Type B pancreatic cell (in vitro differentiated cells): ENCODE results near the gene SLC8A3. TPM values are rescaled to one million over a fixed set of nuclear protein-coding genes. Genes with fewer than 3 reads are reported as not detected.

ENCODE experiments used
- DNase-seq: peaks from one replicate; pipeline ENCODE4 v3.0.0; 2021; ENCODE audit warnings: mixed read lengths; ENCODE audit not compliant: unreplicated experiment; ENCODE audit errors: extremely low spot score
- H3K27ac Mint-ChIP-seq: 2 replicates; pipeline ENCODE4 v1.8.0; 2021; ENCODE audit warnings: mild to moderate bottlenecking, mixed read lengths
- H3K27me3 Mint-ChIP-seq: 2 replicates; pipeline ENCODE4 v1.8.0; 2021; ENCODE audit warnings: mixed read lengths
- H3K36me3 Mint-ChIP-seq: 2 replicates; pipeline ENCODE4 v1.8.0; 2021; ENCODE audit warnings: mixed read lengths
- H3K4me1 Mint-ChIP-seq: one replicate; pipeline ENCODE4 v1.8.0; 2021; ENCODE audit warnings: mixed read lengths; ENCODE audit not compliant: unreplicated experiment
- H3K4me3 Mint-ChIP-seq: 2 replicates; pipeline ENCODE4 v1.8.0; 2021; ENCODE audit warnings: mild to moderate bottlenecking, mixed read lengths
- H3K9me3 Mint-ChIP-seq: 2 replicates; pipeline ENCODE4 v1.8.0; 2021; ENCODE audit warnings: mixed read lengths
- CTCF ChIP-seq: fragments of 200-600 bp; sonication (generic); conservative IDR thresholded peaks from 2 replicates; pipeline ENCODE4 v1.5.0; 2021; ENCODE audit warnings: antibody characterized with exemption, mild to moderate bottlenecking
- total RNA-seq: library from RNA; stranded (reverse); gene quantifications from 2 replicates; pipeline ENCODE4 v1.2.1, GENCODE V29; 2021; ENCODE audit warnings: low replicate concordance

Gene SLC8A3
- total RNA-seq, 1 donor from 2014 or later: 7.8 TPM

- Mint-ChIP-seq H3K4me1 (peaks cover 14% of the 10 kb centered on the region), H3K4me3 (no peak overlapping the region), H3K36me3 (no peaks in the 10 kb centered on the region), H3K27me3 (peaks cover 46% of the 10 kb centered on the region), H3K9me3 (no peaks in the 10 kb centered on the region), H3K27ac (no peak overlapping the region)
- no peak for DNase-seq
- TF ChIP-seq CTCF: no peak
These were observed 55.3 kb downstream of the SLC8A3 start for GRCh38 chr14:70133461-70133860.

DNA sequence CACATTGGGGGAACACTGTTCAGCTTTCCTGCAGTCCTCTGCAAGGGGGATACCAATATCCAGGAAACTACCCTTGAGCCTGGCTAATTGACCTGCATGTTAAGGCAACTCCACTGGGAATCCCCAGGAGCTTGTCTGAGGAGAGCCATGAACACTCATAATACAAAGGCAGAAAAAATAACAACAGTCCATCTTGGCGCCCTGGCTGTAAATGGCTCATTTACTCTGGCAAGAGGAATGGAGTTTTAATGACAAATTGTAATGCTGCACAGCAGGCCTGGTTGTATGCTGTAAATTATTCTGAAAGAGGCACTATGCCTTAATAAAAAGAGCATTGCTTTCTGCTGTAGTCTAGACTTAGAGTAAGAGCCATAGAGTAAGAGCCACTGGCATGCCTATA lies 58.3 kb downstream of the SLC8A3 start:
- H3K27me3 Mint-ChIP-seq: peaks cover 42% of the 10 kb centered on the region
- no peak for TF ChIP-seq CTCF
- no peaks in the 10 kb centered on the region for H3K36me3 Mint-ChIP-seq
- DNase-seq: no peak
- no peak overlapping the region for H3K27ac Mint-ChIP-seq
- H3K4me1 Mint-ChIP-seq: peaks cover 14% of the 10 kb centered on the region
- no peaks in the 10 kb centered on the region for H3K9me3 Mint-ChIP-seq
- no peak overlapping the region for H3K4me3 Mint-ChIP-seq

GRCh38 chr14:70127186-70127585 lies 61.6 kb downstream of the SLC8A3 start:
- H3K27ac Mint-ChIP-seq: no peak overlapping the region
- DNase-seq: no peak
- H3K4me3 Mint-ChIP-seq: no peak overlapping the region
- no peaks in the 10 kb centered on the region for H3K36me3 Mint-ChIP-seq
- peaks cover 14% of the 10 kb centered on the region for H3K4me1 Mint-ChIP-seq
- peaks cover 21% of the 10 kb centered on the region for H3K27me3 Mint-ChIP-seq
- H3K9me3 Mint-ChIP-seq: no peaks in the 10 kb centered on the region
- TF ChIP-seq CTCF: no peak

DNA sequence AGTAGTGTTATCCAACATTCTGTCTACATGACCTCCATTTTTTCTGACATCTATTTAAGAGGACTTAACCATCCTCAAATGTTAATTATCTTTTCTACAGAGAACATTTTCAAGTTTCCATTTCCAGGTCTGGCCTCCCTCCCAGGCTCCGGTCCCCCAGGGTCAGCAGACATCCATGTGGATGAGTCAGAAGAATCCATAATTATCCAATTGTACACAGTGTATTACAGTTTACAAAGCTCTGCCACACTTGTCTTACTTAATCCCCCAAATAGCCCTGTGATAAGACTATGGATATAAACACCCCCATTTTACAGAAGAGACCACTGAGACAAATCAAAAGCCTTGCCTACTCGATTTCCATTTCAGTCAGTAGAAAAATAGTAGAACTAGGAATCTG lies 65.0 kb downstream of the SLC8A3 start:
- no peak for TF ChIP-seq CTCF
- H3K36me3 Mint-ChIP-seq: no peaks in the 10 kb centered on the region
- H3K4me1 Mint-ChIP-seq: no peaks in the 10 kb centered on the region
- DNase-seq: no peak
- peaks cover 8% of the 10 kb centered on the region for H3K27me3 Mint-ChIP-seq
- H3K4me3 Mint-ChIP-seq: no peak overlapping the region
- no peak overlapping the region for H3K27ac Mint-ChIP-seq
- H3K9me3 Mint-ChIP-seq: no peaks in the 10 kb centered on the region

- no peaks in the 10 kb centered on the region for H3K9me3 Mint-ChIP-seq
- no peak overlapping the region for H3K4me3 Mint-ChIP-seq
- TF ChIP-seq CTCF: no peak
- no peak overlapping the region for H3K27ac Mint-ChIP-seq
- no peak for DNase-seq
- peaks cover 17% of the 10 kb centered on the region for H3K27me3 Mint-ChIP-seq
- no peaks in the 10 kb centered on the region for H3K4me1 Mint-ChIP-seq
- H3K36me3 Mint-ChIP-seq: no peaks in the 10 kb centered on the region
These were observed 67.2 kb downstream of the SLC8A3 start for GRCh38 chr14:70121521-70121920.

DNA sequence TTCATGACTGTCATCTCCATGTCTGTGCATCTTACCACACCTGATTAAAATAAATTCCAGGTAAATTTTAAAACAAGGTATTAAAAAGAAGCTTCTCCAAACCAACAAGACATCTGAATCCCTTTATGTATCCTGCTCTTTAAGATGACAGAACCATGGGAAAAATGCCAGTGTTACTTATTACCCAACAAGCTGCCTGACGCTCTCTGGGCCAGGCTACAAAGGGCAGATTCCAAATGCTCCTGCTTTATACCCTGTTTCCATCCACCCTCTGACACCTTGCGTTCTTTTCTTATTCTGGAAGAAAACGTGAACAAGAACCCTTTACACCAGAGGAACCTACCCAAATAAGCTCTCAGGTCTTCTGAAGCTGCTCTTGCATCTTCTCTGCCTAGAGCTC lies 70.7 kb downstream of the SLC8A3 start:
- no peaks in the 10 kb centered on the region for H3K9me3 Mint-ChIP-seq
- H3K27me3 Mint-ChIP-seq: peaks cover 14% of the 10 kb centered on the region
- no peak overlapping the region for H3K4me3 Mint-ChIP-seq
- no peak for TF ChIP-seq CTCF
- no peaks in the 10 kb centered on the region for H3K4me1 Mint-ChIP-seq
- H3K36me3 Mint-ChIP-seq: no peaks in the 10 kb centered on the region
- no peak overlapping the region for H3K27ac Mint-ChIP-seq
- no peak for DNase-seq
